Right renal cortex interstitium (tissue), 3 donors: Measurements from ENCODE around the gene DOCK8. TPM values are rescaled to one million over a fixed set of nuclear protein-coding genes. Genes with fewer than 3 reads are reported as not detected.

Experiments
- DNase-seq, 3 donors: peaks; one replicate each; pipeline ENCODE4 v3.0.0-alpha.2; 2013; ENCODE audit warnings: low read depth in 3 of 3, low spot score in 2 of 3
- polyA plus RNA-seq, 3 donors: library from polyadenylated mRNA; unstranded; fragments of 120-200 nt; gene quantifications; one replicate each; pipeline ENCODE4 v1.2.1, GENCODE V29; 2013; ENCODE audit not compliant: insufficient read length in 3 of 3

Gene DOCK8
- polyA plus RNA-seq, 3 donors: 10.8 to 15.6 (median 10.9) TPM

- no peak for DNase-seq
These were observed 139.8 kb downstream of the DOCK8 start for GRCh38 chr9:354453-354852.

- no peak for DNase-seq
These were observed 142.9 kb downstream of the DOCK8 start for GRCh38 chr9:357560-357959.

GRCh38 chr9:362561-363273 lies 148.1 kb downstream of the DOCK8 start:
- DNase-seq: no peak

GRCh38 chr9:363274-363612 lies 148.6 kb downstream of the DOCK8 start:
- no peak for DNase-seq

- DNase-seq: no peak
These were observed 150.8 kb downstream of the DOCK8 start for GRCh38 chr9:365436-365835.

- DNase-seq: no peak
These were observed 152.0 kb downstream of the DOCK8 start for GRCh38 chr9:366620-367019.

- no peak for DNase-seq
These were observed 155.4 kb downstream of the DOCK8 start for GRCh38 chr9:370086-370485.

- DNase-seq: no peak
These were observed 156.7 kb downstream of the DOCK8 start for GRCh38 chr9:371349-371748.

GRCh38 chr9:372128-372527 lies 157.5 kb downstream of the DOCK8 start:
- no peak for DNase-seq

GRCh38 chr9:373759-374206 lies 159.1 kb downstream of the DOCK8 start:
- DNase-seq: no peak

GRCh38 chr9:374736-375135 lies 160.1 kb downstream of the DOCK8 start:
- DNase-seq: no peak

- no peak for DNase-seq
These were observed 161.4 kb downstream of the DOCK8 start for GRCh38 chr9:376115-376514.

GRCh38 chr9:378263-378662 lies 163.6 kb downstream of the DOCK8 start:
- no peak for DNase-seq

GRCh38 chr9:382383-382782 lies 167.7 kb downstream of the DOCK8 start:
- no peak for DNase-seq

GRCh38 chr9:385818-386398 lies 171.2 kb downstream of the DOCK8 start:
- peak; percentile 29 to 64 (median 52) for DNase-seq

- no peak for DNase-seq
These were observed 174.5 kb downstream of the DOCK8 start for GRCh38 chr9:389159-389558.

GRCh38 chr9:389758-390157 lies 175.1 kb downstream of the DOCK8 start:
- no peak for DNase-seq

- DNase-seq: no peak
These were observed 177.6 kb downstream of the DOCK8 start for GRCh38 chr9:392077-392804.

- no peak for DNase-seq
These were observed 179.8 kb downstream of the DOCK8 start for GRCh38 chr9:394347-395052.

- no peak for DNase-seq
These were observed 181.7 kb downstream of the DOCK8 start for GRCh38 chr9:396396-396795.

GRCh38 chr9:398085-398484 lies 183.4 kb downstream of the DOCK8 start:
- DNase-seq: no peak
